WTC11 (cell line): ENCODE results near the gene SLC7A7. TPM values are rescaled to one million over a fixed set of nuclear protein-coding genes. Genes with fewer than 3 reads are reported as not detected.

Experiments
- ATAC-seq: fragments of 200-7000 bp; cut with Tn5 transposase; 2 replicates; pipeline ENCODE4 v1.10.0; 2021; ENCODE audit warnings: mild to moderate bottlenecking, moderate library complexity
- CTCF ChIA-PET: fragments of 300-600 bp; sonication (Branson Sonifier 250); formaldehyde crosslinking; loops from one replicate; lab custom pipeline; 2021; ENCODE audit warnings: antibody characterized with exemption; lab: Charles Lee
- POLR2A ChIA-PET: fragments of 350-600 bp; sonication (Branson Sonifier 250); formaldehyde crosslinking; loops from one replicate; lab custom pipeline; 2021; ENCODE audit warnings: antibody characterized with exemption; lab: Charles Lee
- DNase-seq: peaks from one replicate; pipeline ENCODE4 v3.0.0; 2021; ENCODE audit warnings: low spot score
- H3K27ac Mint-ChIP-seq: 2 replicates; pipeline ENCODE4 v1.8.0; 2021; ENCODE audit warnings: mixed read lengths
- H3K27me3 Mint-ChIP-seq: 2 replicates; pipeline ENCODE4 v1.8.0; 2021; ENCODE audit warnings: low read depth, mild to moderate bottlenecking, moderate library complexity, mixed read lengths
- H3K36me3 Mint-ChIP-seq: 2 replicates; pipeline ENCODE4 v1.8.0; 2021; ENCODE audit warnings: mixed read lengths
- H3K4me1 Mint-ChIP-seq: 2 replicates; pipeline ENCODE4 v1.8.0; 2022; ENCODE audit warnings: mixed read lengths
- H3K4me3 Mint-ChIP-seq: 2 replicates; pipeline ENCODE4 v1.8.0; 2021; ENCODE audit warnings: mild to moderate bottlenecking, moderate library complexity, mixed read lengths
- H3K9me3 Mint-ChIP-seq: 2 replicates; pipeline ENCODE4 v1.8.0; 2021; ENCODE audit warnings: mixed read lengths
- ATF1 ChIP-seq: sonication (generic); formaldehyde crosslinking; IDR thresholded peaks from 2 replicates; pipeline ENCODE4 v1.8.1; 2023; ENCODE audit warnings: mild to moderate bottlenecking, moderate library complexity, missing genetic modification reagents
- CBFB ChIP-seq: sonication (generic); formaldehyde crosslinking; IDR thresholded peaks from 2 replicates; pipeline ENCODE4 v1.8.1; 2022; ENCODE audit warnings: mild to moderate bottlenecking, low read depth, missing genetic modification reagents
- ETV6 ChIP-seq: sonication (generic); formaldehyde crosslinking; IDR thresholded peaks from 2 replicates; pipeline ENCODE4 v1.8.1; 2022; ENCODE audit warnings: mild to moderate bottlenecking, missing genetic modification reagents
- NR1H2 ChIP-seq: sonication (generic); formaldehyde crosslinking; IDR thresholded peaks from 2 replicates; pipeline ENCODE4 v1.9.0; 2021; ENCODE audit warnings: mild to moderate bottlenecking, moderate library complexity, missing genetic modification reagents
- OVOL2 ChIP-seq: fragments of 250-450 bp; sonication (Bioruptor Pico); IDR thresholded peaks from 2 replicates; pipeline ENCODE4 v1.9.0; 2021; ENCODE audit warnings: mild to moderate bottlenecking, borderline replicate concordance
- TCF7 ChIP-seq: sonication (generic); formaldehyde crosslinking; IDR thresholded peaks from 2 replicates; pipeline ENCODE4 v1.8.0; 2022; ENCODE audit warnings: mild to moderate bottlenecking, low read depth, missing genetic modification reagents, moderate library complexity
- ZNF232 ChIP-seq: sonication (generic); formaldehyde crosslinking; IDR thresholded peaks from 2 replicates; pipeline ENCODE4 v1.8.0; 2022; ENCODE audit warnings: mild to moderate bottlenecking, missing genetic modification reagents
- ZNF263 ChIP-seq: sonication (generic); formaldehyde crosslinking; IDR thresholded peaks from 2 replicates; pipeline ENCODE4 v1.8.1; 2022; ENCODE audit warnings: low read depth, mild to moderate bottlenecking, moderate library complexity, missing genetic modification reagents
- ZNF396 ChIP-seq: fragments of 250-450 bp; sonication (Bioruptor Pico); IDR thresholded peaks from 2 replicates; pipeline ENCODE4 v1.8.0; 2021; ENCODE audit warnings: mild to moderate bottlenecking, moderate library complexity, borderline replicate concordance
- total RNA-seq: library from RNA; stranded (reverse); gene quantifications from 3 replicates; pipeline ENCODE4 v1.2.3, GENCODE V29; 2021
- TF ChIP-seq, protein P1 (sequence below): fragments of 200-600 bp; IDR thresholded peaks from 2 replicates; pipeline ENCODE4 v1.8.0; 2022; ENCODE audit warnings: antibody characterized with exemption
- TF ChIP-seq, protein P2 (sequence below): sonication (generic); formaldehyde crosslinking; IDR thresholded peaks from 2 replicates; pipeline ENCODE4 v1.8.0; 2023; ENCODE audit warnings: missing genetic modification reagents, mild to moderate bottlenecking, borderline replicate concordance
- TF ChIP-seq, protein P3 (sequence below): sonication (generic); formaldehyde crosslinking; IDR thresholded peaks from 2 replicates; pipeline ENCODE4 v1.8.1; 2022; ENCODE audit warnings: missing genetic modification reagents, borderline replicate concordance
- TF ChIP-seq, protein P4 (sequence below): sonication (generic); formaldehyde crosslinking; IDR thresholded peaks from 2 replicates; pipeline ENCODE4 v1.8.1; 2023; ENCODE audit warnings: mild to moderate bottlenecking, missing genetic modification reagents, borderline replicate concordance
- TF ChIP-seq, protein P5 (sequence below): sonication (generic); formaldehyde crosslinking; IDR thresholded peaks from 2 replicates; pipeline ENCODE4 v1.8.0; 2022; ENCODE audit warnings: mild to moderate bottlenecking, missing genetic modification reagents
- TF ChIP-seq, protein P6 (sequence below): sonication (generic); formaldehyde crosslinking; conservative IDR thresholded peaks from 2 replicates; pipeline ENCODE4 v1.8.1; 2023; ENCODE audit warnings: mild to moderate bottlenecking, low read depth, missing genetic modification reagents, moderate library complexity
- TF ChIP-seq, protein P7 (sequence below): sonication (generic); formaldehyde crosslinking; IDR thresholded peaks from 2 replicates; pipeline ENCODE4 v1.8.1; 2022; ENCODE audit warnings: mild to moderate bottlenecking, moderate library complexity, missing genetic modification reagents

The SLC7A7 gene
- total RNA-seq, 1 experiment from 2014 or later = 4.3 TPM

DNA sequence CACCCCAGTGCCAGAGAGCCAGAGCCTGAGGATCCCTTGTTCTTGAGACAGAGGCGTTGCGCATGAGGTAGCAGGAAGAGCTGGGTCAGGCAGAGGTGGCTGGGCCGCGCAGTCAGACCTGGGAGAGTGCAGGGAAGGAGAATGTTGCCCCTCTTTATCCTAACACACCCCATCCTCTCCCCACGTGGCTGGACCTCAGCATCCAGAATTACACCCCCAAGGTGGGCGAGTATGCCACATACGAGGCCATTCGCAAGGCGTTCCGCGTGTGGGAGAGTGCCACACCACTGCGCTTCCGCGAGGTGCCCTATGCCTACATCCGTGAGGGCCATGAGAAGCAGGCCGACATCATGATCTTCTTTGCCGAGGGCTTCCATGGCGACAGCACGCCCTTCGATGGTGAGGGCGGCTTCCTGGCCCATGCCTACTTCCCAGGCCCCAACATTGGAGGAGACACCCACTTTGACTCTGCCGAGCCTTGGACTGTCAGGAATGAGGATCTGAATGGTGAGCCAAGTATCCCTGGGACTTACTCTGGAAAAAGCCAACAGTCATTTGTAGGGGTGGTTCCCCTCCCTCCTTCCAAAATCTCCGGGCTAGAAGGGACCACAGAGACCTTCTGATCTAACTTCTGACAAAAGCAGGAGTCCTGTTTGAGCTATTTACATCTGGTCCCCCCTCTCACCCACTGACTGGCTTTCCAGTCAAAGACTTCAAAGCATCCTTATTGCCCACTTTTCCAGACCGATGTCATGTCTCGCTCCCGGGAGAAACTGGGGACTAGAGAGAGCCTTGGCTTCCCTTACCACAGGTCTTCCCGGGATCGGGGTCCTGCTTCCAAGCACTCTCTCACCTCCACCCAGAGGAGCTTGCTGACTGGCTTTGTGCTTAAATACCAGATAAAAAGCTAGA, 27.2 kb upstream of the SLC7A7 start:
- Mint-ChIP-seq H3K36me3 (peaks cover 44% of the 10 kb centered on the region), H3K9me3 (no peaks in the 10 kb centered on the region), H3K27ac (no peak overlapping the region), H3K4me3 (no peak overlapping the region), H3K4me1 (peaks cover 22% of the 10 kb centered on the region), H3K27me3 (no peaks in the 10 kb centered on the region)
- no peak for ATAC-seq
- TF ChIP-seq OVOL2 (CRISPR knock-in tag) (no peak), ZNF232 (CRISPR knock-in tag) (no peak), ATF1 (CRISPR knock-in tag) (no peak), CBFB (CRISPR knock-in tag) (no peak), ZNF396 (CRISPR knock-in tag) (no peak)
- TF ChIP-seq, protein P1, sequence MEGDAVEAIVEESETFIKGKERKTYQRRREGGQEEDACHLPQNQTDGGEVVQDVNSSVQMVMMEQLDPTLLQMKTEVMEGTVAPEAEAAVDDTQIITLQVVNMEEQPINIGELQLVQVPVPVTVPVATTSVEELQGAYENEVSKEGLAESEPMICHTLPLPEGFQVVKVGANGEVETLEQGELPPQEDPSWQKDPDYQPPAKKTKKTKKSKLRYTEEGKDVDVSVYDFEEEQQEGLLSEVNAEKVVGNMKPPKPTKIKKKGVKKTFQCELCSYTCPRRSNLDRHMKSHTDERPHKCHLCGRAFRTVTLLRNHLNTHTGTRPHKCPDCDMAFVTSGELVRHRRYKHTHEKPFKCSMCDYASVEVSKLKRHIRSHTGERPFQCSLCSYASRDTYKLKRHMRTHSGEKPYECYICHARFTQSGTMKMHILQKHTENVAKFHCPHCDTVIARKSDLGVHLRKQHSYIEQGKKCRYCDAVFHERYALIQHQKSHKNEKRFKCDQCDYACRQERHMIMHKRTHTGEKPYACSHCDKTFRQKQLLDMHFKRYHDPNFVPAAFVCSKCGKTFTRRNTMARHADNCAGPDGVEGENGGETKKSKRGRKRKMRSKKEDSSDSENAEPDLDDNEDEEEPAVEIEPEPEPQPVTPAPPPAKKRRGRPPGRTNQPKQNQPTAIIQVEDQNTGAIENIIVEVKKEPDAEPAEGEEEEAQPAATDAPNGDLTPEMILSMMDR = no peak
- TF ChIP-seq, protein P2, sequence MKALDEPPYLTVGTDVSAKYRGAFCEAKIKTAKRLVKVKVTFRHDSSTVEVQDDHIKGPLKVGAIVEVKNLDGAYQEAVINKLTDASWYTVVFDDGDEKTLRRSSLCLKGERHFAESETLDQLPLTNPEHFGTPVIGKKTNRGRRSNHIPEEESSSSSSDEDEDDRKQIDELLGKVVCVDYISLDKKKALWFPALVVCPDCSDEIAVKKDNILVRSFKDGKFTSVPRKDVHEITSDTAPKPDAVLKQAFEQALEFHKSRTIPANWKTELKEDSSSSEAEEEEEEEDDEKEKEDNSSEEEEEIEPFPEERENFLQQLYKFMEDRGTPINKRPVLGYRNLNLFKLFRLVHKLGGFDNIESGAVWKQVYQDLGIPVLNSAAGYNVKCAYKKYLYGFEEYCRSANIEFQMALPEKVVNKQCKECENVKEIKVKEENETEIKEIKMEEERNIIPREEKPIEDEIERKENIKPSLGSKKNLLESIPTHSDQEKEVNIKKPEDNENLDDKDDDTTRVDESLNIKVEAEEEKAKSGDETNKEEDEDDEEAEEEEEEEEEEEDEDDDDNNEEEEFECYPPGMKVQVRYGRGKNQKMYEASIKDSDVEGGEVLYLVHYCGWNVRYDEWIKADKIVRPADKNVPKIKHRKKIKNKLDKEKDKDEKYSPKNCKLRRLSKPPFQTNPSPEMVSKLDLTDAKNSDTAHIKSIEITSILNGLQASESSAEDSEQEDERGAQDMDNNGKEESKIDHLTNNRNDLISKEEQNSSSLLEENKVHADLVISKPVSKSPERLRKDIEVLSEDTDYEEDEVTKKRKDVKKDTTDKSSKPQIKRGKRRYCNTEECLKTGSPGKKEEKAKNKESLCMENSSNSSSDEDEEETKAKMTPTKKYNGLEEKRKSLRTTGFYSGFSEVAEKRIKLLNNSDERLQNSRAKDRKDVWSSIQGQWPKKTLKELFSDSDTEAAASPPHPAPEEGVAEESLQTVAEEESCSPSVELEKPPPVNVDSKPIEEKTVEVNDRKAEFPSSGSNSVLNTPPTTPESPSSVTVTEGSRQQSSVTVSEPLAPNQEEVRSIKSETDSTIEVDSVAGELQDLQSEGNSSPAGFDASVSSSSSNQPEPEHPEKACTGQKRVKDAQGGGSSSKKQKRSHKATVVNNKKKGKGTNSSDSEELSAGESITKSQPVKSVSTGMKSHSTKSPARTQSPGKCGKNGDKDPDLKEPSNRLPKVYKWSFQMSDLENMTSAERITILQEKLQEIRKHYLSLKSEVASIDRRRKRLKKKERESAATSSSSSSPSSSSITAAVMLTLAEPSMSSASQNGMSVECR = no peak
- TF ChIP-seq, protein P3, sequence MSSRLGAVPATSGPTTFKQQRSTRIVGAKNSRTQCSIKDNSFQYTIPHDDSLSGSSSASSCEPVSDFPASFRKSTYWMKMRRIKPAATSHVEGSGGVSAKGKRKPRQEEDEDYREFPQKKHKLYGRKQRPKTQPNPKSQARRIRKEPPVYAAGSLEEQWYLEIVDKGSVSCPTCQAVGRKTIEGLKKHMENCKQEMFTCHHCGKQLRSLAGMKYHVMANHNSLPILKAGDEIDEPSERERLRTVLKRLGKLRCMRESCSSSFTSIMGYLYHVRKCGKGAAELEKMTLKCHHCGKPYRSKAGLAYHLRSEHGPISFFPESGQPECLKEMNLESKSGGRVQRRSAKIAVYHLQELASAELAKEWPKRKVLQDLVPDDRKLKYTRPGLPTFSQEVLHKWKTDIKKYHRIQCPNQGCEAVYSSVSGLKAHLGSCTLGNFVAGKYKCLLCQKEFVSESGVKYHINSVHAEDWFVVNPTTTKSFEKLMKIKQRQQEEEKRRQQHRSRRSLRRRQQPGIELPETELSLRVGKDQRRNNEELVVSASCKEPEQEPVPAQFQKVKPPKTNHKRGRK (CRISPR knock-in tag) = no peak
- TF ChIP-seq, protein P4, sequence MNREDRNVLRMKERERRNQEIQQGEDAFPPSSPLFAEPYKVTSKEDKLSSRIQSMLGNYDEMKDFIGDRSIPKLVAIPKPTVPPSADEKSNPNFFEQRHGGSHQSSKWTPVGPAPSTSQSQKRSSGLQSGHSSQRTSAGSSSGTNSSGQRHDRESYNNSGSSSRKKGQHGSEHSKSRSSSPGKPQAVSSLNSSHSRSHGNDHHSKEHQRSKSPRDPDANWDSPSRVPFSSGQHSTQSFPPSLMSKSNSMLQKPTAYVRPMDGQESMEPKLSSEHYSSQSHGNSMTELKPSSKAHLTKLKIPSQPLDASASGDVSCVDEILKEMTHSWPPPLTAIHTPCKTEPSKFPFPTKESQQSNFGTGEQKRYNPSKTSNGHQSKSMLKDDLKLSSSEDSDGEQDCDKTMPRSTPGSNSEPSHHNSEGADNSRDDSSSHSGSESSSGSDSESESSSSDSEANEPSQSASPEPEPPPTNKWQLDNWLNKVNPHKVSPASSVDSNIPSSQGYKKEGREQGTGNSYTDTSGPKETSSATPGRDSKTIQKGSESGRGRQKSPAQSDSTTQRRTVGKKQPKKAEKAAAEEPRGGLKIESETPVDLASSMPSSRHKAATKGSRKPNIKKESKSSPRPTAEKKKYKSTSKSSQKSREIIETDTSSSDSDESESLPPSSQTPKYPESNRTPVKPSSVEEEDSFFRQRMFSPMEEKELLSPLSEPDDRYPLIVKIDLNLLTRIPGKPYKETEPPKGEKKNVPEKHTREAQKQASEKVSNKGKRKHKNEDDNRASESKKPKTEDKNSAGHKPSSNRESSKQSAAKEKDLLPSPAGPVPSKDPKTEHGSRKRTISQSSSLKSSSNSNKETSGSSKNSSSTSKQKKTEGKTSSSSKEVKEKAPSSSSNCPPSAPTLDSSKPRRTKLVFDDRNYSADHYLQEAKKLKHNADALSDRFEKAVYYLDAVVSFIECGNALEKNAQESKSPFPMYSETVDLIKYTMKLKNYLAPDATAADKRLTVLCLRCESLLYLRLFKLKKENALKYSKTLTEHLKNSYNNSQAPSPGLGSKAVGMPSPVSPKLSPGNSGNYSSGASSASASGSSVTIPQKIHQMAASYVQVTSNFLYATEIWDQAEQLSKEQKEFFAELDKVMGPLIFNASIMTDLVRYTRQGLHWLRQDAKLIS (CRISPR knock-in tag) = no peak
- TF ChIP-seq, protein P5, sequence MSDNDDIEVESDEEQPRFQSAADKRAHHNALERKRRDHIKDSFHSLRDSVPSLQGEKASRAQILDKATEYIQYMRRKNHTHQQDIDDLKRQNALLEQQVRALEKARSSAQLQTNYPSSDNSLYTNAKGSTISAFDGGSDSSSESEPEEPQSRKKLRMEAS = no peak
- POLR2A ChIA-PET = no interaction called here
- CTCF ChIA-PET = interaction anchor here (0.9 to 1.0 kb wide), 2 partner anchors 10 to 20 kb away, joined by 4 to 5 read pairs; no protein-coding TSS in a partner anchor
- no peak for DNase-seq

DNA sequence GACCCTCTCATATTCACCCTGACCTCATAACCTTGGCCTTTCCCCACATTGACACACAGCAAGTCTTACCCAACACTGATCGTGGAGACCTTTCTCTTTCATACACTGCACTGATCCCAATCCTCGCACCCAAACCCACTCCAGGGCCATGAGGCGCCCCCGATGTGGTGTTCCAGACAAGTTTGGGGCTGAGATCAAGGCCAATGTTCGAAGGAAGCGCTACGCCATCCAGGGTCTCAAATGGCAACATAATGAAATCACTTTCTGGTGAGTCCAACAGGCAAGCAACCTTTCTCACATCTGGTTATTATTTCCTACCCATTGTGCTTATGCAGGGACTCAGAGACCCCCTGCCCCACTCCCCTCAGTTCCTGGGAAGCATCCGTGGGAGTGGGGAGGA, 26.5 kb upstream of the SLC7A7 start:
- CTCF ChIA-PET = interaction anchor here (1.4 kb wide), 1 partner anchor 19 kb away, joined by 7 read pairs; no protein-coding TSS in a partner anchor
- Mint-ChIP-seq H3K9me3 (no peaks in the 10 kb centered on the region), H3K27ac (0 out of 2 replicates have a peak overlapping the region, but pooled peaks have one; percentile 10), H3K4me1 (peaks cover 22% of the 10 kb centered on the region), H3K36me3 (peaks cover 44% of the 10 kb centered on the region), H3K4me3 (no peak overlapping the region), H3K27me3 (no peaks in the 10 kb centered on the region; the same call in 1 of the 2 replicates)
- POLR2A ChIA-PET = no interaction called here
- no peak for ATAC-seq
- DNase-seq = no peak
- TF ChIP-seq TCF7 (CRISPR knock-in tag) (no peak), NR1H2 (no peak), ETV6 (CRISPR knock-in tag) (no peak), ZNF263 (no peak), CBFB (CRISPR knock-in tag) (no peak)
- TF ChIP-seq, protein P6, sequence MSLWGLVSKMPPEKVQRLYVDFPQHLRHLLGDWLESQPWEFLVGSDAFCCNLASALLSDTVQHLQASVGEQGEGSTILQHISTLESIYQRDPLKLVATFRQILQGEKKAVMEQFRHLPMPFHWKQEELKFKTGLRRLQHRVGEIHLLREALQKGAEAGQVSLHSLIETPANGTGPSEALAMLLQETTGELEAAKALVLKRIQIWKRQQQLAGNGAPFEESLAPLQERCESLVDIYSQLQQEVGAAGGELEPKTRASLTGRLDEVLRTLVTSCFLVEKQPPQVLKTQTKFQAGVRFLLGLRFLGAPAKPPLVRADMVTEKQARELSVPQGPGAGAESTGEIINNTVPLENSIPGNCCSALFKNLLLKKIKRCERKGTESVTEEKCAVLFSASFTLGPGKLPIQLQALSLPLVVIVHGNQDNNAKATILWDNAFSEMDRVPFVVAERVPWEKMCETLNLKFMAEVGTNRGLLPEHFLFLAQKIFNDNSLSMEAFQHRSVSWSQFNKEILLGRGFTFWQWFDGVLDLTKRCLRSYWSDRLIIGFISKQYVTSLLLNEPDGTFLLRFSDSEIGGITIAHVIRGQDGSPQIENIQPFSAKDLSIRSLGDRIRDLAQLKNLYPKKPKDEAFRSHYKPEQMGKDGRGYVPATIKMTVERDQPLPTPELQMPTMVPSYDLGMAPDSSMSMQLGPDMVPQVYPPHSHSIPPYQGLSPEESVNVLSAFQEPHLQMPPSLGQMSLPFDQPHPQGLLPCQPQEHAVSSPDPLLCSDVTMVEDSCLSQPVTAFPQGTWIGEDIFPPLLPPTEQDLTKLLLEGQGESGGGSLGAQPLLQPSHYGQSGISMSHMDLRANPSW = no peak
- TF ChIP-seq, protein P7, sequence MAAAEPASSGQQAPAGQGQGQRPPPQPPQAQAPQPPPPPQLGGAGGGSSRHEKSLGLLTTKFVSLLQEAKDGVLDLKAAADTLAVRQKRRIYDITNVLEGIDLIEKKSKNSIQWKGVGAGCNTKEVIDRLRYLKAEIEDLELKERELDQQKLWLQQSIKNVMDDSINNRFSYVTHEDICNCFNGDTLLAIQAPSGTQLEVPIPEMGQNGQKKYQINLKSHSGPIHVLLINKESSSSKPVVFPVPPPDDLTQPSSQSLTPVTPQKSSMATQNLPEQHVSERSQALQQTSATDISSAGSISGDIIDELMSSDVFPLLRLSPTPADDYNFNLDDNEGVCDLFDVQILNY (CRISPR knock-in tag) = no peak
